NT2/D1 (cell line): ENCODE results near the gene CHCHD6.

Source experiments
- SUZ12 ChIP-seq: IDR thresholded peaks from 2 replicates; pipeline ENCODE4 v1.6.1; 2011; ENCODE audit not compliant: insufficient read length, insufficient read depth; ENCODE audit errors: extremely low read depth
- YY1 ChIP-seq: IDR thresholded peaks from 2 replicates; pipeline ENCODE4 v1.6.1; 2011; ENCODE audit not compliant: insufficient read length, insufficient read depth
- ZNF274 ChIP-seq: IDR thresholded peaks from 2 replicates; pipeline ENCODE4 v1.6.1; 2011; ENCODE audit warnings: mild to moderate bottlenecking, low read depth, low read length

GRCh38 chr3:126911162-126912026 is 207.4 kb downstream of the CHCHD6 start:
- TF ChIP-seq SUZ12 = no peak
- no peak for TF ChIP-seq ZNF274
- no peak for TF ChIP-seq YY1
